Stimulated activated CD8-positive, alpha-beta memory T cell treated with anti-CD3 and anti-CD28 coated beads, Interleukin-12 subunit alpha, Interleukin-12 subunit beta, amount 100 ng/mL, for 24 hours (primary cell): ENCODE measurements around the gene RAPGEF2.
"Not testable (repeated sequence)": the region's sequence is repeated elsewhere in the genome, so short reads cannot be mapped to it uniquely, and the experiment has no call there.

Source experiments
- DNase-seq: peaks from one replicate; pipeline ENCODE4 v3.0.0-alpha.2; 2020; ENCODE audit errors: extremely low read depth

RAPGEF2 gene

GRCh38 chr4:159369256-159369655, 266.4 kb downstream of the RAPGEF2 start:
- no peak for DNase-seq

- no peak for DNase-seq
Observed at GRCh38 chr4:159370286-159370685, 267.4 kb downstream of the RAPGEF2 start.

DNA sequence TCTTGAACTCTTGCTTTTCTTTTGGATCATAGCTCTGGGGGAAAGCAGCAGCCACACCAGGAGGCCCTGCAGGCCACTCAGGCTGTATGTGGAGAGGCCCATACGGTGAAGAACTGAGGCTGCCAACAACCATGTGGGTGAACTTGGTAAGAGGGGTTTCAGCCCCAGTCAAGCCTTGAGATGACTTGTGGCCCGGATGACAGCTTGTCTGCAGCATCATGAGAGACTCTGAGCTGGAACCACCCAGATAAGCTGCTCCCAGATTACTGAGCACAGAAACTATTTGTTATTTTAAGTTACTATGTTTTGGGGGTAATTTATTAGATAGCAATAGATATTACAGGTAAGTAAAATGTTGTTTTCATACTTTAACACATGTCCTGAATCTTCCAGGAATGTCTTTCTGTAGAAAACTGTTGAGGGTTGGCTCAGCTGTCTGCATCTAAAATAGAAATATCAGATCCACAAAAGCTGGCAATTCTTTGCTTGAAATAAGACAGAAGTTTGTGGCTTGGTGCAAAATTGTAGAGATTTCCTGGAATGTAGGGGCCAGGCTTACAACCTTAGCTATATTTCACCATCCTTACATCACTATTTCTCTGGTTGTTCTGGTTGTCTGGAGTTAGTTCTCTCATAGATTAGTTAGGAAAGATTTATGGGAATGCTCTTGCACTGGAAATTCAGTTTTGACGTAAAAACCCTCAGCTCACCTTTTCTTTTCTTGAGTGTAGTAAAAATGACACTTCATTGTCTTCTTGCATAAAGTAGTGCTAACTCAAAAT, 272.1 kb downstream of the RAPGEF2 start:
- no peak for DNase-seq

DNA sequence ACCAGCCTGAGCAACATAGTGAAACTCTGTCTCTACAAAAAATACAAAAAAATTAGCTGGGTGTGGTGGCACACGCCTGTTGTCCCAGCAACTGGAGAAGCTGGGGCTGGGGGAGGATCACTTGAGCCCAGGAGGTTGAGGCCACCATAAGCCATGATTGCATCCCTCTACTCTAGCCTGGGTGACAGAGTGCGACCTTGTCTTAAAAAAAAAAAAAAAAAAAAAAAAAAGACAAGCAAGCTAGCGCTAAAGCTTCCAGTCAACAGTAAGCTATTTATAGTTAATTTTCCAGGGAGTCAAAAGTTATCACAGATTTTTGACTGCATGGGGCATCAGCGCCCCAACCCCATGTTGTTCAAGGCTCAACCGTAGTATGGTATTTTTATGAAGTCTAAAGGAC, 273.4 kb downstream of the RAPGEF2 start:
- DNase-seq = no peak

DNA sequence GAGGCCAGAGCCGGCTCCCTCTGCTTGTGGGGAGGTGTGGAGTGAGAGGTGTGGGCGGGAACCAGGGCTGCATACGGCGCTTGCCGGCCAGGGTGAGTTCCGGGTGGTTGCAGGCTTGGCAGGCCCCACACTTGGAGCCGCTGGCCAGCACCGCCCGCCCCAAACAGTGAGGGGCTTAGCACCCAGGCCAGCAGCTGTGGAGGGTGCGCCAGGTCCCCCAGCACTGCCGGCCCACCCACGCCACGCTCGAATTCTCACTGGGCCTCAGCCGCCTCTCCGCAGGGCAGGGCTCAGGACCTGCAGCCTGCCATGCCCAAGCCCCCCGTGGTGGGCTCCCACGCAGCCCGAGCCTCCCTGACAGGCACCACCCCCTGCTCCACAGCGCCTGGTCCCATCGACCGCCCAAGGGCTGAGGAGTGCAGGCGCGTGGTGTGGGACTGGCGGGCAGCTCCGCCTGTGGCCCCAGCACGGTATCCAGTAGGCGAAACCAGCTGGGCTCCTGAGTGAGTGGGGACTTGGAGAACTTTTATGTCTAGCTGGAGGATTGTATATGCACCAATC, 275.3 kb downstream of the RAPGEF2 start:
- no peak for DNase-seq

DNA sequence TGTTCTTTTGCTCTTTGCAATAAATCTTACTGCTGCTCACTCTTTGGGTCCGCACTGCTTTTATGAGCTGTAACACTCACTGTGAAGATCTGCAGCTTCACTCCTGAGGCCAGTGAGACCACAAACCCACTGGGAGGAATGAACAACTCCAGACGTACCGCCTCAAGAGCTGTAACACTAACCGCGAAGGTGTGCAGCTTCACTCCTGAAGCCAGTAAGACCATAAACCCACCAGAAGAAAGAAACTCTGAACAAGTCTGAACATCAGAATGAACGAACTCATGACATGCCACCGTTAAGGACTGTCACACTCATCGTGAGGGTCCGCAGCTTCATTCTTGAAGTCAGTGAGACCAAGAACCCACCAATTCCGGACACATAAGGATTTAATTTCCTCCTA, 276.2 kb downstream of the RAPGEF2 start:
- DNase-seq = not testable (repeated sequence)

DNA sequence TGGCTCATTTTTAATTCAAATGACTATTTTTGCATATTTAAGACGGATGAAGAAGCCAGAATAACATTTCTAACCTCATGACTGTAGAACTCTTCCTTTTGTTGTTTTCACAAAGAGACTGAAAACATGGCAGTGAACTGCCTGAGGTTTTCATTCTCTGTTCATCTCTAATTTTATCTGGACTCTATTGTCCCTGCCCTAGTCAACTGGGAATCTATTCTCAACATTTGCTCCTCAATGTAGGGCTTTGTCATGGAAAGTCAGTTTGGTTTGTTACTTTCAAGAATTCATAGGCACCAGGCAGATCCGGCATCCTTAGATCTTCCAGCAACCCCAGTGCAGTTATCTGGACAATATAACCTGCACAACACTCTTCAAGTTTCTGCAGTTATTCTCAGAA, 277.0 kb downstream of the RAPGEF2 start:
- DNase-seq = no peak

DNA sequence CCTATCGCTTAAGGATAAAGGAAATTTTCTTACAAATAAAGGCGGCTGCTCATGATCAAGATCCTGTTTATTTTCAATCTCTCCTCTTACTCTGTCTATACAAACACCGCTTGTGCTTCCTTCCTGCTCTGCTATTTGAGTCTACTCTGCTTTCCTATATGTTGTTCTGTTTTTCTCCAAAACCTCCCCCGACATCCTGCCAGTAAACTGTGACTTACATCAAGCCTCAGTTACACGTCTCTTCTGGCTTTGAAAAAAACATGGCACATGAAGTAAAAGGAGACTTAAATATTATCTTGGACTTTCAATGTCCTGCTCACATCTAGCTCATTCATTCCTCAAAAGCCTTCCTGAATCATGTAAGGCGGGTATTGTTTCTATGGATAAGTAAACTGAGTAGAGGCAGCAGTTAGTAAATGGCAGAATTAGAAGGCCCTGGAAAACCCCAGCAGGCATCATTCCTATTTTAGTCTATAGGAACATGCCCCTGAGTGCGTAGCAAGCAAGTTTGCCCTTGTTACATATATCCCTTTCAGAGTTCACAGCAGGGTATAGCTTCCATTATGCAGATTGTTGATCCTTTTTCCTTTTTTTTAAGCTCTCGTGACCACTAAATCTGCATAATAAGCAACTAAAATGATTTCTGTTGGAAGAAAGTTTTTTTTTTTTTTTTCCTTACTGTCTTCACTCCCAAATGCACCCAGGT, 280.1 kb downstream of the RAPGEF2 start:
- no peak for DNase-seq

GRCh38 chr4:159383562-159383931, 280.7 kb downstream of the RAPGEF2 start:
- no peak for DNase-seq

DNA sequence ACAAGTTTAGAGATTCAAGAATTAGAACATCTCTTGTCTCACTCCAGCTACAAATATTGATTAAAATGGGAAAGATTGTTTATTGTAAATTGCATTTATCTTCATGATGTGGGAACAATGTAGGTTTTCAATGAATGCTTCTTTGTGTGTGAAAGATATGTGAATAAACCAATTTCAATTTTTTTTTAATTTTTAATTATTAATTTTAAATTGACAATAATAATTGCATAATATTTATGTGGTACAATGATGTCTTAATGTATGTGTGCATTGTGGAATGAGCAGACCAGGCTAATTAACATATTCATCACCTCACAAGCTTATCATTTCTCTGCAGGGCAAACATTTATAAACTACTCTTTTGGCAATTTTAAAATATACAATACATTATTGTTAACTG, 281.1 kb downstream of the RAPGEF2 start:
- DNase-seq = no peak

GRCh38 chr4:159384632-159385031, 281.8 kb downstream of the RAPGEF2 start:
- DNase-seq = no peak

DNA sequence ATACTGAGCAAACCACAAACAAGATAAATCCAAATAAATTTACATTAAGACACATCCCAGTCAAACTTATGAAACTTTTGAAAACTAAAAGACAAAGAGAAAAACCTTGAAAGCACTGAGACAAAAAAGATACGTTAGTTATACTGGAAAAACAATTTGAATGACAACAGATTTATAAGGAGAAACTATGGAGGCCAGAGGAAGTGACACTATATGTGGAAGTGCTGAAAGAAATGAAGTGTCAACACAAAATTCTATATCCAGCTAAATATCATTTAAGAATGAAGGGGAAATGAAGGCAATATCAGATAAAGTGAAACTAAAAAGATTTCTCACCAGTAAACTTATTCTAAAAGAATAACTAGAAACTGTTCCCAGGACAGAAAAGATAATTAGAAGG, 283.7 kb downstream of the RAPGEF2 start:
- DNase-seq = no peak

DNA sequence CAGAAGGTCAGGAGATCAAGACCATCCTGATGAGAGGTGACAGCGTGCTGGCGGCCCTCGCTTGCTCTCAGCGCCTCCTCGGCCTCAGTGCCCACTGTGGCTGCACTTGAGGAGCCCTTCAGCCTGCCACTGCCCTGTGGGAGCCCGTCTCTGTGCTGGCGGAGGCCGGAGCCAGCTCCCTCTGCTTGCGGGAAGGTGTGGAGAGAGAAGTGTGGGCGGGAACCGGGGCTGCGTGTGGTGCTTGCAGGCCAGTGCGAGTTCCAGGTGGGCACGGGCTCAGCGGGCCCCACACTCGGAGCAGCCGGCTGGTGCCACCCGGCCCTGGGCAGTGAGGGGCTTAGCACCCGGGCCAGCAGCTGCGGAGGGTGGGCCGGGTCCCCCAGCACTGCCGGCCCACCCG, 286.9 kb downstream of the RAPGEF2 start:
- no peak for DNase-seq

DNA sequence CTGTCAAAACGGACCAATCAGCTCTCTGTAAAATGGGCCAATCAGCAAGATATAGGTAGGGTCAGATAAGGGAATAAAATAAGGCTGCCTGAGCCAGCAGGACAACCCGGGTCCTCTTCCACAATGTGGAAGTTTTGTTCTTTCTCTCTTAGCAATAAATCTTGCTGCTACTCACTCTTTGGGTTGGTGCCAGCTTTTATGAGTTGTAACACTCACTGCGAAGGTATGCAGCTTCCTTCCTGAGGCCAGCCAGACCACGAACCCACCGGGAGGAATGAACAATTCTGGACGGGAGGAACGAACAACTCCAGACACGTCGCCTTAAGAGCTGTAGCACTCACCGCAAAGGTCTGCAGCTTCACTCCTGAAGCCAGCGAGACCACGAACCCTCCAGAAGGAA, 287.8 kb downstream of the RAPGEF2 start:
- no peak for DNase-seq

DNA sequence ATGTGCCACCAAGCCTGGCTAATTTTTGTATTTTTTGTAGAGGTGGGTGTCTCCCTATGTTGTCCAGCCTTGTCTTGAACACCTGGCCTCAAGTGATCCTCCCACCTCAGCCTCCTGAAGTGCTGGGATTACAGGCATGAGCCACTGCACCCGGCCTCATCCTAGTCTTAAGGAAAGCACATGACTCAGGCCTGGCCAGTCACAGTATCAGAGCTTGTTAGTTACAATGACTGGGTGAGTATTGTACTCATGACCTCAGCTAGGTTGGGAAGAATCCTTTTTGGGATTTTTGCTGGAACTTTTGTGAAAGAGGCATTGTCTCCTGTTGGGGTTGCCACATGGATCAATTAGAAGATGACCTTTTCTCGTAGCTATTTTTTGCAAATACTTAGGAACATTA, 292.8 kb downstream of the RAPGEF2 start:
- no peak for DNase-seq

DNA sequence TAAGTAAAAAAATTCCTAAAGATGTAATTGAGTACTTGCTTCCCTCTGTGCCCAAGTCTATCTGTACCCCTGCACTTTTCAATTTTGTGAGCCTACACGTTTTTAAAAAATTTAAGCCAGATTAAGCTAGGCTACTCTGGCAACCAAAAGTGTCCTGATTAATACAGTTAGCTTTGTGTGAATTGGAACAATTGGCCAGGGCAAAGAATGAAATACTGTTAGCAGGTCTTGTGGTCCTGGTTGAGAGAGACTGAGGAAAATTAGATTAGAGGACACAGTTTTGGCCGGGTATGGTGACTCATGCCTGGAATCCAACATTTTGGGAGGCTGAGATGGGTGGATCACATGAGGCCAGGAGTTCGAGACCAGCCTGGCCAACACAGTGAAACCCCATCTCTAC, 293.3 kb downstream of the RAPGEF2 start:
- no peak for DNase-seq

- DNase-seq = no peak
Observed at GRCh38 chr4:159398236-159398638, 295.4 kb downstream of the RAPGEF2 start.

DNA sequence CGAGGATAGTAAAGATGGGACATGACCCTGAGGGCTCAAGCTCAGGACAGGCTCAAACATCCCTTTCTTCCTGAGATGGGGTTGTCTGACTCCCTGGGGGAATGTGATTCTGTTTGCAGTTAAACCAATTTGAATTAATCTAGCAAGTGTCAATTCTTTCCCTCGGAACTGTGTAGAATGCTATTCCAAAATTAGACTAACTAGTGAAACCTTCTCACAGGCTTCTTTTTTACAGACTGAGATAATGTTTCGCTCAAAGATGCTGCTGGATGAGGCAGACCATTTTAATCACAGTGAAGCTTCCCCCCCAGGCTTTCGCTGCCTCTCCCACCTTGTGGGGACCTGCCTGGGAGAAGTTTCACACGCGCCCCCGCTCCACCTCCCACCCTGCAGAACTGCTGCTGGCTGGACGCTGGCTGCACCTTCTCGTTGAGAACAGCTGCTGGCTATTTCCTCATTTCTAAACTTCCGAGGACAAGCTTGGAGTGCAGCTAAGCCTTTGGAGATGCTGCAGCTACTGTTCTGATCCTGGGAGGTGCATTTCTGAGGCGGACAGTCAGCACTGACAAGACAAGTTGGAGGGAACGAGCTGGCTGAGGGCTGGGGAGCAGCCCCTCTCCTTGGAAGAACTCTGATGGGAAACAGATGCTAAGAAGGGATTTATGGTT, 297.8 kb downstream of the RAPGEF2 start:
- no peak for DNase-seq

GRCh38 chr4:159401226-159401712, 298.4 kb downstream of the RAPGEF2 start:
- DNase-seq = no peak

DNA sequence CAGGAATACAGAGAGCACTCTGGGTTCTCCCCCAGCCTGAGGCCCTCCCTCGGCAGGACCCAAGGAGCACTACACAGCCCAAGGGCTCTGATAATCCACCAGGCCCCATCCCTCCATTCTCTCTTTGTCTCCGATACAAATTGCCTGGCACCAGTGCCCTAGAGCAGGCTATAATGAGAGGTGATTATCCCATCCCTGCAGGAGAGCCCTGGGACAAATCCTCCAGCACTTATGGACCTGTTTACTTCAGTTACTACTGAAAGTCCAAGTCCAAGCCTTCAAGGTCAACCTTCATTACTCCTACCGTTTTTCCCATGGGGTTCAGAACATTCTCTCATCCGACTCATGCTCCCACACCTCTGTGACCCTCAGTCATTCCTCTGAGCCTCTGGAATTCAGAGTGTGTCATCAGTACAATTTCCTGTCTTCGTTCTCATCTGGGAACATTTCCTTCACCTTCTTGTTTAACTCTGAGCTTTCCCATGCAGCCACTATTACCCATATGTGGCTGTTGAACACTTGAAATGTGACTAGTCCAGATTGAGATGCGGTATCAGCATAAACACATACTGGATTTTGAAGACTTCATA, 299.0 kb downstream of the RAPGEF2 start:
- no peak for DNase-seq
